A549 treated with AZD2906 at 1 μM for 4 hours (cell line): Measurements from ENCODE around the gene DMRTC1. TPM values are rescaled to one million over a fixed set of nuclear protein-coding genes. Genes with fewer than 3 reads are reported as not detected.

Experiments
- total RNA-seq: library from RNA; stranded (reverse); fragments of 200-300 nt; extraction: Qiagen RNA extraction; gene quantifications from 5 replicates; pipeline ENCODE4 v1.2.3, GENCODE V29; 2022

Gene DMRTC1, protein sequence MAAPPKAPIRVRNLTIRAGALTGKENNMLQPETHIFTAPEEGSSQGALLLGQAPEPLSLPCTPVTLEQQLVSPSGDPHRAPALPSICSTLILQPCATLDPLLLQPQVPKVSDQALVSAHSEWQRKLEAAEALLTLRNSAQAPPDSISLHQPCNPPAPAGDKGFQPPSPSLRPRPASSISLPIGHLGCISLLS
- not detected in 5 replicates for total RNA-seq

DNA sequence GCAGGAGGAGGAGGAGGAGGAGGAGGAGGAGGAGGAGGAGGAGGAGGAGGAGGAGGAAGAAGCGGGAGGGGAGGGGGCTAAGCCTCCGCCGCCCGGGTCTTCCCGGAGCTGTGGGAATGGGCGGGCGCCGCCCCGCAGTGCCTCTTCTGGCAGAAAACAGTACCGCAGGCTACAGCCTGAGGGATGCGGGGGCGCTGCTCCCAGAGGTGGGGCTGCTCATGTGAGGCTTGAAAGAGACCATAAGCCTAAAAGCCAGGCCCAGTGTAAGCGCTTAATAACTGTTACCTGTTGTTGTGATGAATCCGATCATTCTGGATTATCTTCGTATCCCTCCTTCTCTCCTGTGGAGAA, at the start of gene DMRTC1:
Gene DMRTC1 (minus strand): TSS at position 19 of the 351 bp plus-strand sequence. CDS start 68,143 bp downstream, outside the sequence.

GRCh38 chrX:72937906-72938305, 5.7 kb downstream of the DMRTC1 start, which contains the start of gene FAM236A:
TSS of gene FAM236A (plus strand) at chrX:72938206. CDS start at chrX:72938263, 57 bp downstream.

DNA sequence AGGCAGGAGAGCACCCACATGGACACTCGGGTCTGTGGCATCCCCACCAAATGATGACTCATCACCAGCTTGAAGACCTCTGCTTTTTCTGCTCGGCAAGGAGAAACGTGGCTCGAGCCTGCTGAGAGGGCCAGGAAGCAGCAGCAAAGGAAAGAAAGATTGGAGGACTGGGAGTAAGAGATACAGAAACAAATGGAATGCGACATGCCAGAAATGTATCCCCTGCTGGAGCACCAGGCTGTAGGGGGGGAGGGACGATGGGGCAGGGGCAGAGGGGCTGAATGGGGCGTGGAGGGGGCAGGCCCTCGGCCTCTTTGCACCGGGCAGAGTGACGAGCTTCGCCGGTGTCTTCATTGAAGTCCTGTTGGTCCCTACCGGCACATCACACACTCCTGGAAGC, 31.3 kb downstream of the DMRTC1 start, which contains the start of gene FAM236C:
Gene FAM236C (plus strand): TSS at position 301 of the 400 bp plus-strand sequence. CDS start 100 bp downstream, outside the sequence.

Other genes starting within 250 kb of the DMRTC1 start
- gene PHKA1, start 229.5 kb downstream of the DMRTC1 start, total RNA-seq, result 25.5 to 32.0 TPM (median 28.9 TPM) in 5 replicates
- 0.17 TPM in 1 of 5 replicates, not detected in the others for gene DMRTC1B, start 166.9 kb downstream of the DMRTC1 start, total RNA-seq
- gene FAM236B, start 161.2 kb downstream of the DMRTC1 start, total RNA-seq, result not detected in 5 replicates
- gene FAM236D, start 135.6 kb downstream of the DMRTC1 start, total RNA-seq, result not detected in 5 replicates
- gene FAM236C, start 31.2 kb downstream of the DMRTC1 start, total RNA-seq, result not detected in 5 replicates
- not detected in 5 replicates for gene FAM236A, start 5.6 kb downstream of the DMRTC1 start, total RNA-seq
- gene PABPC1L2B, start 59.1 kb upstream of the DMRTC1 start, total RNA-seq, result 0.03 TPM in 1 of 5 replicates, not detected in the others
- not detected in 5 replicates for gene PABPC1L2A, start 135.7 kb upstream of the DMRTC1 start, total RNA-seq